Measurements from ENCODE around the gene CCDC82.

DNA sequence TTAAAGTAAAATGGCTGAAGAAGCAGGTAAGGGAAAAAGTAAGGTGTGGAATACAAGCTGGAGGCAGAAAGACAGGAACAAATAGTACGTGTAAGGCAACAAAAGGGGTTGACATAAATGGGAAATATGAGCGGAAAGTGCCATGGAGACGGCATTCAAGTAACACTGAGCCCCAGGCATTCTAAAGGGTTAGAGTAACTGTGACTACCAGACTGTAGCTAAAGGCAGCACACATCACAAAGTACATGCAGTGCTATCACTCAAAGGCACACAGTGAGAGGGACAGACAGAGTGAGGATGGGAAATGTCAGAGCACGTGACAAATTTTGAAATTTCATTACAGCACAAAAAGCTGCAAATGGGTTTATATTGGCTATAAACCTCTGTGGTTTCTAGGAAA is 32.9 kb downstream of the CCDC82 start:
- TF ChIP-seq CTCF (IDR thresholded peaks at IDR 0.05; ENCODE audit: low read depth, low read length, poor library complexity, severe bottlenecking): no peak
- TF ChIP-seq EZH2phosphoT487 (IDR thresholded peaks at IDR 0.05; ENCODE audit: borderline replicate concordance, low read length): no peak

Data from DOHH2 (cell line).